Stimulated activated CD8-positive, alpha-beta memory T cell treated with anti-CD3 and anti-CD28 coated beads, Interleukin-7, amount 100 ng/mL, for 4 hours (primary cell): ENCODE measurements around the gene ADAM12.

Experiments
- DNase-seq, 2 donors: peaks; one replicate each; pipeline ENCODE4 v3.0.0-alpha.2; 2020; ENCODE audit warnings: low read depth in 2 of 2

The ADAM12 gene

GRCh38 chr10:126115886-126116285 lies 272.4 kb downstream of the ADAM12 start:
- DNase-seq = no peak

DNA sequence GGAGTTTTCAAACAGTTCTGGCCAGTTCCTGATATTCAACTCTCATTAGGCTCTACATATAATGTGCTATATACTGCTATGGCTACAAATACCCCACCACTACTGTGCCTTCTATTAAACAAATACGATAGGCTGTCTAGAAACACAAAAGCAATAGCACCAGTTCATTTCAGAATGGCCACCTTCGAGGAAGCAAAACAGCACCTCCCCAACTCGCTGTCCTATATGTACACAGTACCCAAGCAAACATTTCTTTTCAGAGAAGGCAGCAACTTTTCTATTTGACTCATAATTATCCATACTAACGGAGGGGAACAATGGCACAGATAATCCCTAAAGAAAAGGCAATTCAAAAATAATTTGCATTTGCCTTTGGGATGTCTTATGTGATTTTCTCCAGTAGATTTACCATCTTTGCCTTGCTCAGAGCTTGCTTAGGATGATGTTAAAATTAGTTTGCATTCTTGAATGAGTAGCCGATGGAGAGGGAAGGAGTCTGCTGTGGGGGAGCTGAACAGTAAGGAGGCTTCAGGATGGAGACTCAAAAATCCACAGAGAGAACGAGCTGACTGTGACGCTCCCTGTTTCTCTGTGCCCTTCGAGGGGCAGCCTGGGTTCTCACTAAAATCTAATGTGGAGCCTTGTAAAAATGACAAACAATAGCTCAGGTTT lies 273.3 kb downstream of the ADAM12 start:
- no peak for DNase-seq

GRCh38 chr10:126111516-126111915 lies 276.8 kb downstream of the ADAM12 start:
- no peak for DNase-seq

DNA sequence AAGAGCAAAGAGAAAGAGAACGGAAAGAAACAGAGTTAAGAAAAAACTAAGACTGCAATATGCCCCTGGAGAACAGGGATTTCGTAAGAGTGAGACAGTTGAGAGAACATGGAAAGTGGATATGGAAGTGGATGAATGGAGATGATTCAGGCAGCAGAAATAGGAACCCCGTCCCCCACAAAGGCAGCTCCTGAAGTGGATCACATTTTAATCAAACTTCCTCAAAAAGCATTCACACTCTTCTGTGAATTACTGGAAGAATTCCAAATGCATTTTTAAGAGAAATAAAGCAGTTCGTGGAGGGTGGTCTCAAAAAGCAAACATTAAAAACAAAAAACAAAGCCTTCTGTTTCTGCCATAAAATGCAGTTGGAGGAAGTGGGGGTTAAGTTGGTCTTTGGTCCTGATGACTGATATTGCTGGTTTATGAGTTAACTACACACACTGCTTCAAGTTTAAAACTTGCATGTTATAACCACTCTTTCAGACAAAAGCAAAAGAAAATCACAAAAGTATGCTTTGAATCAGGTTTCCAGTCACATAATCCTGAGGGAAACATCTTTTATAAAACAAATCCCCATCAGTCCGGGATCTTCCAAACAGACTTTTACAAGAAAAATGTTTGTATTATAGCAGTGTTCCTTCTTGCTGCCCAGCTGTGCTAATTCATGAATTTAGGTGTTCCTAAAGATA lies 277.6 kb downstream of the ADAM12 start:
- DNase-seq = no peak

DNA sequence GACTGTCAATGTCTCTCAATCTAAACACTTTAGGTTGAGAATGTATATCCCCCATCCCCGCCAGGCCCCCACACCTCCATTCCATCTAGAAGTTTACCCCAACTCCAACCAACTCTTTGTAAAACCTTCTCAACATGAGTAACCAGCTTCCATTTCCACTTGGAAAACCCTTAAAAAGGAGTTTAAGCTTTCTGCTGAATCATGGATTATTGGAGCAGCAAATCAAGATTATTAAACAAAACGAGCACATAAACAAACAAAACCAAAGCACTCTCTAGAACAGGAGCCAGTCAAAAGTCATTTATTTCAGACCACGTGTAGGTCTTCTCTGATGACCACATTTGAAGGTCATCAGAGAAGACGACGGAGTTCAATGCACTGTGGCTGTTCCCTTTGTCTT lies 278.4 kb downstream of the ADAM12 start:
- DNase-seq = no peak

DNA sequence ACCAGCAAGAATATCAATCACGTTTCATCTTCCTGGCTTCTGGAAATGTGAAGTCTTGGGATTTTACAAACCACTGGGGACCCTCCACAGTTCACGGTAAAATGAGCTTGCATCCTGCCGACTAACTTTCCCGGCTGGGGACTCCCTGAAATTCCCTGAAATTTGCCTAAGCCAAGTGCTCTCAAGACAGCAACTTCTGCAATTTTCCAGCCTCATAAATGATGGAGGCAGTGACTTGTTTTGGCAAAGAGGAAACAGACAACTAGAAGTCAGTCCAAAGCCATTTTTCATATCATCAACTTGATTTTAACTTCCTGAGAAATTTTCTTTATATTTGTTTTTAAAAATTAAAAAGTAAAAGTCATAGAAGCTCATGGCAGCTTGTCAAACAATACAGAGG lies 279.6 kb downstream of the ADAM12 start:
- DNase-seq = no peak

GRCh38 chr10:126104767-126105166 lies 283.5 kb downstream of the ADAM12 start:
- DNase-seq = no peak

DNA sequence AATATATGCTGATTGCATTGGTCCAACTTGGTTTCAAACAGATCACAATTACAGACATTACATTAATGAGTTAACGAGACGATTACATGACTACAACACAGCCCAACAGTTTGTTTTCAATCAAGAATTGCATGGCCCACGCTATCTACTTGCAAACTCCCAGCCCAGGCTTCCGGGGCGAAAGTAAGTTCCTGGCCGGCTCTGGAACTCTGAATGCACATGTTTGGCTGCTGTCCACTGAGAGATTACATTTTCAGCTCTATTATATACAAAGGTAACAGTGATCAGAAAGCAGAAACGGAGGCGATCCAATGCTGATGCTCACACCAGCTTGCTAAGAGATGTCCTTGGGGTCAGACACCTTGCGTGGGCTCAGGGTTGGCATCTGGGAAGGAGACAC lies 285.6 kb downstream of the ADAM12 start:
- DNase-seq = no peak

GRCh38 chr10:126101736-126102135 lies 286.5 kb downstream of the ADAM12 start:
- DNase-seq = no peak

- DNase-seq = no peak
Measured at GRCh38 chr10:126101325-126101724, 287.0 kb downstream of the ADAM12 start.

DNA sequence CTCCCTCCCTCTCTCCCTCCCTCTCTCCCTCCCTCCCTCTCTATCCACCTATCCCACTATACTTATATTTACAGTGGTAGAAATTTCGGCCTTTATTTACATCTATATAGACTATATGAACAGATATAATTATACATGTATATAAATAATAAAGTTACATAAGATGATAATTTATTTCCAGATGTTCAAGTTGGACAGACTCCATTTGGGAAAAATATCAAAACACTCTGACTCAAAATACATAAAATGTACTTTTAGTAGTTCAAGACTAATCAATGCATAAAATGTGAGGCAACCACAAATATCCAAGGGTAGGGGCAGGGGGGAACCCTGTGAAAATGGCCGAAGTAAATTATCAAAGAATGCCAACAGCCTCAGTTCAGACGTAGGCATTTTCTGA lies 288.9 kb downstream of the ADAM12 start:
- no peak for DNase-seq

GRCh38 chr10:126098226-126098581 lies 290.1 kb downstream of the ADAM12 start:
- no peak for DNase-seq

DNA sequence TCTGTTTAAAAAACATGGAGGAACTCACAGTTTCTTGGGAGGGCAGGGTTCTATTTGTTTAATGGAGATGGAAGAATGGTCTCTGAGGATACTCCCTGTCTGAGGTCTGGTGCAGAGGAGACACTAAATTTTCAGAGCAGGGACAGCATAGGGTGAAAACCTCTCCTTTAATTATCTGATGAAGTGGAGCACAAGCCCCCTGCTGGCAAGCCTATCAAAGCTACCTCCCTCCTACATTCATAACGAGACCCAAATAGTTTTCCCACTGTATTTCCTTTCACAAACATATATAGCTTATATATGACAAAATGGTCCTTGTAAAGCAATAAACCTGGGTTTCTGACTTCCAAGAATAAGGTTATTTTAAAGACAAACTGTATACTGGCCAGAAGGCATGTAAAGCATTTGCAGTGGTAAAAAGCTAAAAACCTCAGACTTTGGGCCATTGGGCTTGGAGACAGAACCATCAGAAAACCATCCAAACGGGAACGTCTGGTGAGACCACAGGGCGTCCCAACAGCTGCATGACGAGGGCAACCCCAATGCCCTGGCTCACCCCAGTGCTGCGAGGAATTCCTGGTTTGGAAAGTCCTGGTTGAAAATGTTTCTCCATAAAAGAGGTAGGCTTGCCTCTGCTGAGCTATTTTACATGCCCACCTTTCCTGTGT lies 290.6 kb downstream of the ADAM12 start:
- DNase-seq = no peak

DNA sequence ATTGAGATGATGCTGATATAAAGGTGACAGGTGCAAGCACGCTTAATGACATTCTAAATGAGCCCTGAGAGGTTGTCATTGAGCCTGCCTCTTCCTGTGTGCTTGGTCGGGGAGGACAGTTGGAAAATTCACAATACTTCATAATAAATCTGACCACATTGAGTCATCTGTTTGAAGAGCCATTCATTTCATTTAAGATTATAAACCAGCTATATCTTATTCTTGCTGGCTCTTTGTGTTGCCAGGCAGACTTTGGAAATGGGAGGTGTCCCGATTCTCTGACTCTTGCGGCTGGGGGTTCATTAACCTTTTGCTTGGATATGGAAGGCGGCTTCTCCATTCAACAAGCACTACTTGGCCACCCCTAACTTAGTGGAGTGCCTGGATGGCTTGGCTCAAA lies 293.7 kb downstream of the ADAM12 start:
- no peak for DNase-seq

DNA sequence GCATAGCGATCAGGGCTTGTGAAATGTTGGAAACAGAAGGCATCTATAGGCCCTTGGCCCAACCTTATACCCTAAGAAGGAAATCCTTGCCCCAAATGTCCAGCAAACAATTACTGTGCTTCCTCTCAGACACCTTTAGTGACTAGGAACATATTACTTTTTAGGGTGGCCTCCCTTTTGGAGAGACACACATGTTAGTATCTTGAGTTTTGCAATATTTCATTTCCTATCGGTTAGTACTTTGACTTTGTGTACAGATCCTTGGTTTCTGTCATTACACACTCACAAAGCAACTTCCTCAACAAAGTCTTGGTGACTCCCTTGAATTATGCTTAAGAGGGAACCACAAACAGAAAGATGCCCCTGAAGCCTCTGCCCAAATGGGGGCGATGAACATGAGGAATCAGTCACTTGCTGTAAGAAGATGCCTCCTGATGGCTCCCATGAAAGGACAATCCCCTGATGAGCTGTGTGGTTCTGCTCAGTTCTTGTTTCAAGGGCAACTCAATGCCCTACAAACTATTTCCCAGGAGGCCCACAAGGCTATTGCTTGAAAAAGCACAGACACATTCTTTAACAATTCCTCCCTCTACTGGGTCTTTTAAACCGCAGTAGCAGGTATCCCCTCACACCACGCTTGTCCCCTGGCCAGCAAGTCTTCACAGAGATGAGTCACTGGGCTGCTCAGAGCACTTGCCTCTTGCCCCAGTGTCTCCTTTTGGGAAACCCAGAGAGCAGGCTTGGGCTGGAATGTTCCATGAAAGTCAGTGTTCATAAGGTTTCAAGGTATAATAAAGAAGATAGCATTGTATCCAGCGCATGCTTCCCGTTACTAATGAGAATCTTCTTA lies 295.7 kb downstream of the ADAM12 start:
- no peak for DNase-seq

DNA sequence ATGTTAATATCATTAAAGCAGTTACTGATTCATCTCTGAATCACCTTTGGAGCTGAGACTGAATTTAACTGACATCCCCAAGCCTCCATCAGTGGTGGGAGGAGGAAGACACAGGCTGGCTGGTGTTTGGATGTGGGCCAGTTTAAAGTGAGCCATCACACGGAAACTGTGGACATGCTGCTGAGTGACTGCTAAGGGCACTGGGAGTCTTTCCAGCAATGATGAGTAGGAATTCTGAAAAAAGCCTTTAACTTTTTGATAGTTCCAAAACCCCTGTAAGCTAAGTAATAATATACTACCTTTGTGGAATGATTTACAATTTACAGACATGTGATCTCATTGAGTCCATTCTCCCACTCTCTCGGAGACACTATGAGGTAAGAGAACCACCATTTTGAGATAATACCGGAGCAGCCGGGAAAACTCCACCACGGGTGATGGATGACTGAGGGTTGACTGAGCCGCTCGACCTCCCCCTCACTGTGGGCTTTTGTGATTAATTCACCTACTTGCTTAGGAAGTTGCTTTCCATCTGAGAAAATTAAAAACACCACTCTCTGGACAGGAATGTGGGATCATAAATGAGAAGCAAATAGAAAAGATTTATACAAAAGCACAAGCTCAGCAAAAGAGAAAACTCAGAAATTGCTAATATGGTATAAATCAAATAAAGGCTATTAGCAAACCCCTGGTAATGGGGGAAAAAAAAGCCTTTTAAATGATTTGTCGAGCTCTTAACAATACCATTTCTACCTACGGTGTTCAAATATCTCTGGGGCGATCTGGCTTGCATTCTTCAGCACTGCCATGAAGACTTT lies 297.2 kb downstream of the ADAM12 start:
- no peak for DNase-seq

GRCh38 chr10:126090443-126090842 lies 297.8 kb downstream of the ADAM12 start:
- no peak for DNase-seq

GRCh38 chr10:126087796-126088505 lies 300.3 kb downstream of the ADAM12 start:
- no peak for DNase-seq

DNA sequence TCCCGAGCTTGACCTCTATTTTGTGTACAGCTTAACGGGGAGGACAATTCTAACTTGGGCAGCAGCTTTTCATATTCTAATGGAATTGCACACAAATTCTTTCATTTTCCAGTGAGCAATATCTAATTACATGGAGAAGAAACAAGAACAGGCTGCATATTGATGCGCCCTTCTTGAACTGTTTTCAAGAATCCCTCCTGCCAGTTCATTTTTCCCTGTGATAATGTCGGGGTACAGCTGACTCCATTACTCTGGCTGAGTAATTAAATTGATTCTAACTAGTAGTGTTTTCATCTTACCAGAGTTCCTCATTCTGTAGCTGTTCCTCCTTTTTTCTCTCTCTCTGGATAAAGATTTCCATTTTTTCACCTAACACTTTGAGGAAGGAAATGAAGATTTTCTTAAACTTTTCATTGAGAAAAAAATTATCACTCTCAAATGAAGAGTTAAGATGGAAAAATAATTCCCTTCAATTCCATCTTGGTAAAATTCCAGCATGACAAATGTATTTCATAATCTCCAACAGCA lies 301.1 kb downstream of the ADAM12 start:
- DNase-seq = no peak

DNA sequence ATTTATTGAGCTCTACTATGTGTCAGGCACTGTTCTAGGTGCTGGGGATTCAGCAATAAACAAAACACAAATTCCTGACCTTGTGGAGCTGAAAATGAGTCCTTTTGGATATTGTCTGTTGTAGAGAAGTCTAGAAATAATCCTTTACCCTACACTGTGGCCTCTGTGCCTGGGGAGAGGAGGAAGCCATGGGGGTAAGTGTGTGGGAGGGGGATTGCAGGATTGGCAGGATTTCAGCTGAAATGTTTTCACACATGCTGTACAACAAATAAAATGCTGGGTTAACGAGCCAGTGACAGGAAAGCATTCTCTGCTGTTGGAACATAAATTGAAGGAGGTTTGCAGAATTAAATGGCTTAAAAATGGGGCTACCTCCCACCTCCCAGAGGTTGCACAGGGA lies 302.5 kb downstream of the ADAM12 start:
- no peak for DNase-seq

- DNase-seq = no peak
Measured at GRCh38 chr10:126084369-126084768, 303.9 kb downstream of the ADAM12 start.
